ENCODE results near the gene PRSS27. TPM values are rescaled to one million over a fixed set of nuclear protein-coding genes. Genes with fewer than 3 reads are reported as not detected.

Gene PRSS27
- total RNA-seq, 1 experiment from 2014 or later = 14.8 TPM

DNA sequence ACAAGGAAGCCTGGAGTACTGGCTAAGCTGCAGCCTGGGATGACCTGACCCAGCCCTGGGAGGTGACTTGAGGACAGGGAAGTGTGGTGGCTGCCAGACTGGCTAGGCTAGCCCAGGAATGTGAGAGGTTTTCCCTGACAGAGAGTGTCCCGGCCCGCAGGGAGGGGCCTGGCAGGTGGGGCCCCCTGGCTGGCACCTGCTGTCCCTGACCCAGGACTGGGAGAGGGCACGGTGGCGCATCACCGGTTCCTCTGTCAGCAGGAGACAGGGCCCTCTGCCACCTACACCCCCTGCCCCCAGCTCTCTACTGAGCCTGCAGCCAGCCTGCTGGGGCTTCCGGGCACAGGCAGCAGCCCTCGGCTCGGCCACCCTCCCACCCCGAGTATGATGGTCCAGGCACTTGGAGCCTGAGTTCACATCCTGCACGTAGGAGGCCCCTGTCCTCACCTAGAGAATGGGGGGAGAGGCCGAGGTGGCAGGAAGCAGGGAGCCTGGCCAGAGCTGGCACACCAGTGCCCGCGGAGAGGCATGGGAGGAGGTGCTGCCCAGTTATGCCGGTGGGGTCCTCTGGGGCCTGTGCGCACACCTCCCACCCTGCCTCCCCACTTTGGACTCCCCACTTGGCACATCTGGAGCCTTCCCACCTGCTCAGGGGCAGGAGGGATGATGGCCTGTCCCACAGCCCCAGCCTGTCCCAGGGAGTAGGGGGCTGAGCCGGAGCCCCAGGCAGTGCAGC is 528 bp downstream of the PRSS27 start:
- Histone ChIP-seq H3K9me3 (ENCODE audit: insufficient read depth, low read depth) (no peaks in the 10 kb centered on the region), H3K4me3 (peak overlapping the region; percentile 64), H3K27me3 (ENCODE audit: insufficient read depth, low read depth) (no peaks in the 10 kb centered on the region), H3K36me3 (ENCODE audit: low read depth) (no peaks in the 10 kb centered on the region), H3F3A (ENCODE audit: insufficient read depth, low read depth) (peaks cover 45% of the 10 kb centered on the region), H3K4me2 (peak overlapping the region; percentile 94), H3K4me1 (replicated peaks; ENCODE audit: insufficient read depth) (peaks cover 34% of the 10 kb centered on the region), H2AFZ (0 out of 2 replicates have a peak overlapping the region, but pooled peaks have one; percentile 87), H3K79me2 (ENCODE audit: low read depth) (0 out of 2 replicates have a peak, but pooled peaks cover 4% of the 10 kb centered on the region), H3K27ac (peak overlapping the region; percentile 72), H3K9me2 (ENCODE audit: insufficient read depth) (no peaks in the 10 kb centered on the region), H4K20me1 (ENCODE audit: insufficient read depth) (peaks cover 6% of the 10 kb centered on the region; the same call in 1 of the 2 replicates)
- TF ChIP-seq EZH2 (IDR thresholded peaks at IDR 0.05; ENCODE audit: low read depth) = no peak
- TF ChIP-seq, protein P1, sequence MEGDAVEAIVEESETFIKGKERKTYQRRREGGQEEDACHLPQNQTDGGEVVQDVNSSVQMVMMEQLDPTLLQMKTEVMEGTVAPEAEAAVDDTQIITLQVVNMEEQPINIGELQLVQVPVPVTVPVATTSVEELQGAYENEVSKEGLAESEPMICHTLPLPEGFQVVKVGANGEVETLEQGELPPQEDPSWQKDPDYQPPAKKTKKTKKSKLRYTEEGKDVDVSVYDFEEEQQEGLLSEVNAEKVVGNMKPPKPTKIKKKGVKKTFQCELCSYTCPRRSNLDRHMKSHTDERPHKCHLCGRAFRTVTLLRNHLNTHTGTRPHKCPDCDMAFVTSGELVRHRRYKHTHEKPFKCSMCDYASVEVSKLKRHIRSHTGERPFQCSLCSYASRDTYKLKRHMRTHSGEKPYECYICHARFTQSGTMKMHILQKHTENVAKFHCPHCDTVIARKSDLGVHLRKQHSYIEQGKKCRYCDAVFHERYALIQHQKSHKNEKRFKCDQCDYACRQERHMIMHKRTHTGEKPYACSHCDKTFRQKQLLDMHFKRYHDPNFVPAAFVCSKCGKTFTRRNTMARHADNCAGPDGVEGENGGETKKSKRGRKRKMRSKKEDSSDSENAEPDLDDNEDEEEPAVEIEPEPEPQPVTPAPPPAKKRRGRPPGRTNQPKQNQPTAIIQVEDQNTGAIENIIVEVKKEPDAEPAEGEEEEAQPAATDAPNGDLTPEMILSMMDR (conservative IDR thresholded peaks at IDR 0.05) = no peak
- peak; percentile 82 to 90 for DNase-seq
- CTCF ChIA-PET = interaction anchor here (1.1 kb wide), 1 partner anchor 70 kb away, joined by 11 read pairs; no protein-coding TSS in a partner anchor
- intact Hi-C loops (cut with micrococcal nuclease; ENCODE audit: unreplicated experiment) = loop anchor here (2.0 to 5.0 kb wide), 3 partner anchors 47 to 388 kb away; no protein-coding TSS in a partner anchor
- no TSS peak for BruUV-seq (replicated peaks)
- POLR2A ChIA-PET (ENCODE audit: unreplicated experiment) = interaction anchor here (0.6 to 0.8 kb wide), 4 partner anchors 37 to 139 kb away, joined by 3 read pairs; partner anchors contain the start of genes ELOB and KCTD5

DNA sequence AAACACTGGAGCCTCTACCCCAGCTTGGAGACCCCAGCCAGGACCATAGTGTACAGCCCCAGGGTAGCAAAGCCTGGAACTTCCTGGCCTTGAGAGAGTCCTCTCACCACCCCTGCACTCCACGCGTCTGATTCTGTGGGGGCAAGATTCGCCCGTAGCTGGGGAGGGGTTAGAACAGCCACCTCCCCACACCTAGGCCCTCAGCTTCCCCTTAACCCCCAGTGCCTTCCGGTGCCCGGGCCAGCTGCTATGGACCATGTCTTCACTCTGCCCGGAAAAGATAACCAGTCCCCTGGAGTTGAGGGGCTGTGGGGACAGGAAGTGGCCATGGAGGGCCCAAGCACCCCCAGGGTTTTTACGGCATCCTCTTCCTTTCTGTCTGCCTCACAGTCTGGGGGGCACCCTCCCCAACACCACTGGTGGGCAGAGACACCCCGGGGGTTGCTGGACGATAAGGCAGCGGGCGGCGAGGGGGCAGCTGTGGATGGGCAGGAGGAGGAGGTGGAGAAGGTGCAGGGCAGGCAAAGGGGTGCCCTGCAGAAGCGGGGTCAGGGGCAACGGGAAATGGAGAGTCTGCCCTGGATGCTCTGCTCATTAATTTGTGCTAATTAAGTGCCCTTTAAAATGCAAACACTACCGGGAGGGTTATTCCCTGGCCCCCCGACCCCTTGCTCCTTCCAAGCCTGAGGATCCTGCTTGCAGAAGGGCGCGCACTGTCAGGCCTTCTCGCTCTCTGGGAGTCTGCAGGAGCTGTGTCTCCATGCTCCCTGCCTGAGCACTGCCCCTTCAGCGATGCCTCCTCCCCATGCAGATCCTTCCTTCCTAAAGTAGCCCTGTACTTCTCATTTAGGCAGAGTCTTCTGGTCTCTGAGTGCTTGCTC is 2.4 kb downstream of the PRSS27 start:
- no peaks in the 10 kb centered on the region for H3K27me3 ChIP-seq (ENCODE audit: insufficient read depth, low read depth)
- no peak overlapping the region for H3K27ac ChIP-seq
- ChIA-PET POLR2A (ENCODE audit: unreplicated experiment) (no interaction called here), CTCF (no interaction called here)
- no peaks in the 10 kb centered on the region for H3K9me3 ChIP-seq (ENCODE audit: insufficient read depth, low read depth)
- 0 out of 2 replicates have a peak, but pooled peaks cover 4% of the 10 kb centered on the region for H3K79me2 ChIP-seq (ENCODE audit: low read depth)
- H2AFZ ChIP-seq = no peak overlapping the region
- H3F3A ChIP-seq (ENCODE audit: insufficient read depth, low read depth) = peaks cover 35% of the 10 kb centered on the region
- no TSS peak for BruUV-seq (replicated peaks)
- H3K4me2 ChIP-seq = no peak overlapping the region
- no peaks in the 10 kb centered on the region for H3K9me2 ChIP-seq (ENCODE audit: insufficient read depth)
- H3K4me1 ChIP-seq (replicated peaks; ENCODE audit: insufficient read depth) = peaks cover 23% of the 10 kb centered on the region
- TF ChIP-seq EZH2 (IDR thresholded peaks at IDR 0.05; ENCODE audit: low read depth) = no peak
- TF ChIP-seq, protein P1 (conservative IDR thresholded peaks at IDR 0.05) = no peak
- peaks cover 6% of the 10 kb centered on the region; the same call in 1 of the 2 replicates for H4K20me1 ChIP-seq (ENCODE audit: insufficient read depth)
- intact Hi-C loops (cut with micrococcal nuclease; ENCODE audit: unreplicated experiment) = no loop called here
- no peaks in the 10 kb centered on the region for H3K36me3 ChIP-seq (ENCODE audit: low read depth)
- H3K4me3 ChIP-seq = no peak overlapping the region
- no peak for DNase-seq

DNA sequence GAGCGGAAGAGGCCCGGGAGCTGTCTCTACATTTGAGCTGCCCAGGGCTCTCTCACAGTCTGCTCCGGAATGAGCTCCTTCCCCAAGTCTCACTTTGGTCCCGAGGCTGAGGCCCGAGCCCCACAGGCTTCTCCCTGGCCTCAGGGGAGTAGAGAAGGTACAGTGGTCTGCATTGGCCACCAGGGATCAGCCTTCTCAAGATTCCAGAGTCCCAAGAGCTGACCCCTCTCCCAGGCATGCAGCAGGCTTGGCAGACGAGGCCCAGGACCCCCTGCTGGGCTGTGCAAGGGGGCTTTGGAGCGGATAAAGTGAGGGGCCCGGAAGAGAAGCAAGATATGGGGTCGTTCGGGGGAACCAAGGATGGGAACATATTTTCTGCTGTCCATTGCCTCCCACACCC is 3.1 kb downstream of the PRSS27 start:
- POLR2A ChIA-PET (ENCODE audit: unreplicated experiment) = no interaction called here
- Histone ChIP-seq H3K4me1 (replicated peaks; ENCODE audit: insufficient read depth) (peaks cover 22% of the 10 kb centered on the region), H3K27ac (no peak overlapping the region), H3K9me2 (ENCODE audit: insufficient read depth) (no peaks in the 10 kb centered on the region), H3K27me3 (ENCODE audit: insufficient read depth, low read depth) (no peaks in the 10 kb centered on the region), H2AFZ (no peak overlapping the region), H3K79me2 (ENCODE audit: low read depth) (0 out of 2 replicates have a peak, but pooled peaks cover 4% of the 10 kb centered on the region), H3K4me2 (no peak overlapping the region), H3F3A (ENCODE audit: insufficient read depth, low read depth) (peaks cover 28% of the 10 kb centered on the region), H3K4me3 (no peak overlapping the region), H3K36me3 (ENCODE audit: low read depth) (no peaks in the 10 kb centered on the region), H3K9me3 (ENCODE audit: insufficient read depth, low read depth) (no peaks in the 10 kb centered on the region), H4K20me1 (ENCODE audit: insufficient read depth) (peaks cover 6% of the 10 kb centered on the region; the same call in 1 of the 2 replicates)
- CTCF ChIA-PET = no interaction called here
- no TSS peak for BruUV-seq (replicated peaks)
- DNase-seq = no peak
- TF ChIP-seq, protein P1 (conservative IDR thresholded peaks at IDR 0.05) = no peak
- no peak for TF ChIP-seq EZH2 (IDR thresholded peaks at IDR 0.05; ENCODE audit: low read depth)
- intact Hi-C loops (cut with micrococcal nuclease; ENCODE audit: unreplicated experiment) = no loop called here

All from PC-9 (cell line).